ENCODE results near the gene RASGRF1.

GRCh38 chr15:78930577-78931388, 159.8 kb downstream of the RASGRF1 start:
- TF ChIP-seq EZH2 (IDR thresholded peaks at IDR 0.05; ENCODE audit: borderline replicate concordance, insufficient read depth, low read length, poor library complexity, severe bottlenecking) (no peak), REST (IDR thresholded peaks at IDR 0.05; ENCODE audit: borderline replicate concordance) (no peak), POLR2AphosphoS5 (IDR thresholded peaks at IDR 0.05) (no peak), CTCF (IDR thresholded peaks at IDR 0.05; ENCODE audit: poor library complexity, severe bottlenecking) (no peak), SMC3 (conservative IDR thresholded peaks at IDR 0.05; ENCODE audit: poor library complexity) (no peak), RAD21 (conservative IDR thresholded peaks at IDR 0.05) (no peak), EP300 (conservative IDR thresholded peaks at IDR 0.05; ENCODE audit: poor library complexity, severe bottlenecking) (no peak)

All from neural cell (in vitro differentiated cells).